GM19324 (cell line): ENCODE data around the gene LIMS2.

Experiments
- ATAC-seq: cut with Tn5 transposase; IDR thresholded peaks from one replicate; pipeline ENCODE4 v1.9.1; 2021; ENCODE audit warnings: mild to moderate bottlenecking, moderate library complexity; ENCODE audit not compliant: unreplicated experiment, low FRiP score

Gene LIMS2

GRCh38 chr2:127701651-127702394, 26.5 kb upstream of the LIMS2 start:
- peak; percentile 56 for ATAC-seq

GRCh38 chr2:127701193-127701650, 25.9 kb upstream of the LIMS2 start, which contains the start of gene SFT2D3:
Gene SFT2D3 (plus strand): TSS chr2:127701497. CDS start chr2:127701529, 32 bp downstream.
- peak; percentile 73 for ATAC-seq

GRCh38 chr2:127700527-127701192, 25.3 kb upstream of the LIMS2 start:
- peak; percentile 52 for ATAC-seq

GRCh38 chr2:127698553-127699355, 23.4 kb upstream of the LIMS2 start:
- no peak for ATAC-seq

GRCh38 chr2:127697482-127698180, 22.3 kb upstream of the LIMS2 start:
- no peak for ATAC-seq

- ATAC-seq = no peak
These were observed 20.5 kb upstream of the LIMS2 start for GRCh38 chr2:127695491-127696472.

- no peak for ATAC-seq
These were observed 19.7 kb upstream of the LIMS2 start for GRCh38 chr2:127694986-127695385.

GRCh38 chr2:127690696-127691095, 15.4 kb upstream of the LIMS2 start:
- ATAC-seq = no peak

GRCh38 chr2:127688405-127688804, 13.1 kb upstream of the LIMS2 start:
- no peak for ATAC-seq

- ATAC-seq = no peak
These were observed 10.2 kb upstream of the LIMS2 start for GRCh38 chr2:127685410-127686080.

GRCh38 chr2:127683757-127684156, 8.4 kb upstream of the LIMS2 start:
- no peak for ATAC-seq

GRCh38 chr2:127683056-127683455, 7.7 kb upstream of the LIMS2 start:
- no peak for ATAC-seq

- no peak for ATAC-seq
These were observed 6.9 kb upstream of the LIMS2 start for GRCh38 chr2:127681976-127682857.

- no peak for ATAC-seq
These were observed 6.0 kb upstream of the LIMS2 start for GRCh38 chr2:127681288-127681804.

GRCh38 chr2:127680706-127681287, 5.5 kb upstream of the LIMS2 start:
- ATAC-seq = no peak

- ATAC-seq = no peak
These were observed 4.5 kb upstream of the LIMS2 start for GRCh38 chr2:127679680-127680361.

GRCh38 chr2:127678991-127679390, 3.7 kb upstream of the LIMS2 start:
- no peak for ATAC-seq
